ENCODE measurements around the gene DCAF11.

The DCAF11 gene

GRCh38 chr14:24123424-24124417 lies 9.1 kb downstream of the DCAF11 start:
- DNase-seq, result no peak

GRCh38 chr14:24126939-24127338 lies 12.4 kb downstream of the DCAF11 start:
- no peak for DNase-seq

GRCh38 chr14:24127673-24128072 lies 13.1 kb downstream of the DCAF11 start:
- DNase-seq, result no peak

- DNase-seq, result no peak
Measured at GRCh38 chr14:24129410-24129998, 14.9 kb downstream of the DCAF11 start.

- DNase-seq, result no peak
Measured at GRCh38 chr14:24130380-24130716, 15.8 kb downstream of the DCAF11 start, which contains the start of gene FITM1. Gene FITM1 (plus strand): TSS chr14:24130659. CDS start chr14:24131564, 905 bp downstream.

- DNase-seq, result no peak
Measured at GRCh38 chr14:24130717-24131548, 16.4 kb downstream of the DCAF11 start.

GRCh38 chr14:24131549-24131966 lies 17.0 kb downstream of the DCAF11 start:
- DNase-seq, result no peak

- peak; percentile 55 for DNase-seq
Measured at GRCh38 chr14:24132061-24132685, 17.6 kb downstream of the DCAF11 start.

- no peak for DNase-seq
Measured at GRCh38 chr14:24132976-24133375, 18.4 kb downstream of the DCAF11 start.

GRCh38 chr14:24133735-24134134 lies 19.2 kb downstream of the DCAF11 start:
- DNase-seq, result no peak

GRCh38 chr14:24135584-24135833 lies 20.9 kb downstream of the DCAF11 start:
- no peak for DNase-seq

GRCh38 chr14:24135834-24136683 lies 21.5 kb downstream of the DCAF11 start, which contains the start of gene PSME1:
Gene PSME1 (plus strand): TSS chr14:24136194. CDS start chr14:24136263, 69 bp downstream.
- DNase-seq, result peak; percentile 94

- no peak for DNase-seq
Measured at GRCh38 chr14:24136684-24137528, 22.3 kb downstream of the DCAF11 start.

GRCh38 chr14:24137529-24138395 lies 23.2 kb downstream of the DCAF11 start:
- no peak for DNase-seq

- no peak for DNase-seq
Measured at GRCh38 chr14:24138396-24139271, 24.1 kb downstream of the DCAF11 start.

GRCh38 chr14:24139272-24139934 lies 24.8 kb downstream of the DCAF11 start:
- no peak for DNase-seq

GRCh38 chr14:24141097-24141880 lies 26.7 kb downstream of the DCAF11 start, which contains the start of gene EMC9:
Gene EMC9 (minus strand): TSS chr14:24141591. CDS start chr14:24141304, 287 bp downstream.
- peak; percentile 100 for DNase-seq

Measured in NCI-H1105 (cell line).